SKM-1 treated with dmso at 0.1 percent for 144 hours (cell line): ENCODE results near the gene RRAS.

Experiments
- DNase-seq: peaks from one replicate; lab custom pipeline; 2025; ENCODE audit not compliant: unreplicated experiment; lab: John Stamatoyannopoulos, UW

The RRAS gene

GRCh38 chr19:49677231-49677900 lies 37.4 kb upstream of the RRAS start, which contains the start of gene PRMT1:
PRMT1 (plus strand) TSS chr19:49677271; CDS start chr19:49677281, 10 bp downstream.
- DNase-seq, result no peak

- peak; percentile 97 for DNase-seq
Measured at GRCh38 chr19:49676784-49677230, 36.9 kb upstream of the RRAS start.

GRCh38 chr19:49676136-49676783 lies 36.3 kb upstream of the RRAS start:
- DNase-seq, result peak; percentile 30

GRCh38 chr19:49672131-49672919 lies 32.4 kb upstream of the RRAS start:
- peak; percentile 12 for DNase-seq

- no peak for DNase-seq
Measured at GRCh38 chr19:49669516-49669915, 29.6 kb upstream of the RRAS start.

- DNase-seq, result no peak
Measured at GRCh38 chr19:49667473-49667872, 27.5 kb upstream of the RRAS start.

- DNase-seq, result no peak
Measured at GRCh38 chr19:49666120-49666444, 26.1 kb upstream of the RRAS start.

GRCh38 chr19:49665351-49666119 lies 25.6 kb upstream of the RRAS start, which contains the start of the genes BCL2L12 and IRF3:
BCL2L12 (plus strand) TSS chr19:49665933; CDS start chr19:49666693, 760 bp downstream.
IRF3 (minus strand) TSS chr19:49665857; CDS start chr19:49664838, 1,019 bp downstream.
- DNase-seq, result peak; percentile 67

- no peak for DNase-seq
Measured at GRCh38 chr19:49665036-49665350, 25.1 kb upstream of the RRAS start.

GRCh38 chr19:49664171-49665035 lies 24.5 kb upstream of the RRAS start:
- peak; percentile 25 for DNase-seq

- no peak for DNase-seq
Measured at GRCh38 chr19:49663224-49663623, 23.3 kb upstream of the RRAS start.

GRCh38 chr19:49662011-49662410 lies 22.1 kb upstream of the RRAS start:
- no peak for DNase-seq

- DNase-seq, result no peak
Measured at GRCh38 chr19:49660338-49660961, 20.5 kb upstream of the RRAS start.

GRCh38 chr19:49658566-49659442 lies 18.9 kb upstream of the RRAS start:
- DNase-seq, result no peak

- DNase-seq, result no peak
Measured at GRCh38 chr19:49658139-49658517, 18.2 kb upstream of the RRAS start.

- no peak for DNase-seq
Measured at GRCh38 chr19:49657493-49658138, 17.7 kb upstream of the RRAS start.

- DNase-seq, result no peak
Measured at GRCh38 chr19:49656456-49657109, 16.6 kb upstream of the RRAS start.
